ENCODE data around the gene MBTPS1. TPM values are rescaled to one million over a fixed set of nuclear protein-coding genes. Genes with fewer than 3 reads are reported as not detected.

The MBTPS1 gene
- total RNA-seq, 6 donors from 2014 or later: 83.6 to 156 (median 105) TPM

DNA sequence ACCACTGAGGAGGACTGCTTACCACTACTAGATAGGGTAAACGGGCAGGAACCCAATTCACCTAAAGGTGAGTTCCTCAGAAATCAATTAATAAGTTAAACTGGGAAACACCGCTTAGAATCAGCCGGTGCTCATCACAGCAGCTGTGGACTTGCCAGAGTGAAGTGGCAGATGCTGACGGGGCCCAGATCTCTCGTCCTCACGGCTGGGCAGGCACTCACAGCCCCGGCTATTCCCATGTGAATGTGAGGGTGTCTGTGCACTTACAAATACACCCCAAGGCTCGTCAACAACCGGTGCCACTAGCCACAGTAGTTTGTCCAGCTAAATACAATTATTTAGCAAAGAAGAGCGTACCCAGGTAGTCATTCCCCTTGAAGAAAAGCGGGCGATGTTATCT, 29.7 kb downstream of the MBTPS1 start:
- no peaks in the 10 kb centered on the region for H3K27me3 ChIP-seq
- WGBS, 2 donors: 85 to 87% methylated on average over 7 to 12 of the region's 12 CpGs
- no peaks in the 10 kb centered on the region for H3K9me3 ChIP-seq
- H3K4me3 ChIP-seq: no peak overlapping the region
- TF ChIP-seq POLR2A (IDR thresholded peaks at IDR 0.05) (no peak), POLR2AphosphoS5 (IDR thresholded peaks at IDR 0.05) (no peak), CTCF (IDR thresholded peaks at IDR 0.05) (no peak), EP300 (IDR thresholded peaks at IDR 0.05) (no peak)
- peaks cover 0 to 4% (median 2%) of the 10 kb centered on the region in 4 donors for H3K4me1 ChIP-seq
- H3K36me3 ChIP-seq: peaks cover 28 to 87% (median 61%) of the 10 kb centered on the region in 4 donors
- H3K27ac ChIP-seq: no peak overlapping the region
- no peak for ATAC-seq (ENCODE audit: low FRiP score in 2 of 2)
- DNase-seq: no peak

- TF ChIP-seq EP300 (IDR thresholded peaks at IDR 0.05) (no peak), CTCF (IDR thresholded peaks at IDR 0.05) (no peak), POLR2AphosphoS5 (IDR thresholded peaks at IDR 0.05) (no peak), POLR2A (IDR thresholded peaks at IDR 0.05) (no peak)
- no peak for ATAC-seq (ENCODE audit: low FRiP score in 2 of 2)
- no peaks in the 10 kb centered on the region for H3K27me3 ChIP-seq
- 75 to 83% methylated on average over 10 to 11 of the region's 11 CpGs for WGBS, 2 donors
- DNase-seq: no peak
- H3K36me3 ChIP-seq: peaks cover 28 to 87% (median 61%) of the 10 kb centered on the region in 4 donors
- H3K9me3 ChIP-seq: no peaks in the 10 kb centered on the region
- no peak overlapping the region for H3K4me3 ChIP-seq
- no peak overlapping the region for H3K27ac ChIP-seq
- H3K4me1 ChIP-seq: peaks cover 0 to 4% (median 2%) of the 10 kb centered on the region in 4 donors
These were observed 30.4 kb downstream of the MBTPS1 start for GRCh38 chr16:84086341-84086740.

GRCh38 chr16:84085773-84086172, 31.0 kb downstream of the MBTPS1 start:
- Histone ChIP-seq H3K36me3 (peaks cover 27 to 87% (median 61%) of the 10 kb centered on the region in 4 donors), H3K4me3 (no peak overlapping the region), H3K9me3 (no peaks in the 10 kb centered on the region), H3K27ac (no peak overlapping the region), H3K27me3 (no peaks in the 10 kb centered on the region), H3K4me1 (peaks cover 0 to 4% (median 2%) of the 10 kb centered on the region in 4 donors)
- WGBS, 2 donors: 41 to 52% methylated on average over 6 of the region's 6 CpGs
- DNase-seq (no peak), ATAC-seq (ENCODE audit: low FRiP score in 2 of 2) (no peak)
- no peak for TF ChIP-seq CTCF (IDR thresholded peaks at IDR 0.05)
- no peak for TF ChIP-seq POLR2A (IDR thresholded peaks at IDR 0.05)
- TF ChIP-seq EP300 (IDR thresholded peaks at IDR 0.05): no peak
- TF ChIP-seq POLR2AphosphoS5 (IDR thresholded peaks at IDR 0.05): no peak

DNA sequence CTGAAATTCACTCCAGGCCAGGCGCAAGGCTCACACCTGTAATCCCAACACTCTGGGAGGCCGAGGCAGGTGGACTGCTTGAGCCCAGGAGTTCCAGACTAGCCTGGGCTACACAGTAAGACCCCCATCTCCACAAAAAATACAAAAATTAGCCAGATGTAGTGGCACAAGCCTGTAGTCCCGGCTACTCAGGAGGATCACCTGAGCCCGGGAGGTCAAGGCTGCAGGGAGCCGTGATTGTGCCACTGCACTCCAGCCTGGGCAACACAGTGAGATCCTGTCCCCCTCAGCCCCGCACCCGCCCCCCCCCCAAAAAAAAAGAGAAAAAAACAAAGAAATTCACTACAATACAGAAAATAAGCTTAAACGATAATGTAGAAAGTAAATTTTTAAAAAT, 31.5 kb downstream of the MBTPS1 start:
- no peak overlapping the region for H3K27ac ChIP-seq
- no peak overlapping the region for H3K4me3 ChIP-seq
- DNase-seq (no peak), ATAC-seq (ENCODE audit: low FRiP score in 2 of 2) (no peak)
- TF ChIP-seq EP300 (IDR thresholded peaks at IDR 0.05): no peak
- no peak for TF ChIP-seq POLR2AphosphoS5 (IDR thresholded peaks at IDR 0.05)
- TF ChIP-seq CTCF (IDR thresholded peaks at IDR 0.05): no peak
- no peak for TF ChIP-seq POLR2A (IDR thresholded peaks at IDR 0.05)
- peaks cover 0 to 4% (median 2%) of the 10 kb centered on the region in 4 donors for H3K4me1 ChIP-seq
- no peaks in the 10 kb centered on the region for H3K27me3 ChIP-seq
- 85% methylated on average over 6 to 8 of the region's 8 CpGs for WGBS, 2 donors
- H3K9me3 ChIP-seq: no peaks in the 10 kb centered on the region
- H3K36me3 ChIP-seq: peaks cover 25 to 87% (median 61%) of the 10 kb centered on the region in 4 donors

- TF ChIP-seq EP300 (IDR thresholded peaks at IDR 0.05) (no peak), CTCF (IDR thresholded peaks at IDR 0.05) (peak; percentile 44 to 77 (median 66))
- WGBS, 2 donors: 49 to 52% methylated on average over 10 to 11 of the region's 11 CpGs
- Histone ChIP-seq H3K27me3 (no peaks in the 10 kb centered on the region), H3K9me3 (no peaks in the 10 kb centered on the region), H3K4me1 (peaks cover 0 to 4% (median 2%) of the 10 kb centered on the region in 4 donors), H3K27ac (no peak overlapping the region), H3K36me3 (peaks cover 20 to 87% (median 60%) of the 10 kb centered on the region in 4 donors), H3K4me3 (no peak overlapping the region)
- DNase-seq (peak; percentile 55 to 80), ATAC-seq (ENCODE audit: low FRiP score in 2 of 2) (peak; percentile 61 to 75)
These were observed 32.0 kb downstream of the MBTPS1 start for GRCh38 chr16:84084570-84085270.

All from upper lobe of left lung (tissue), 6 donors.